HG03066 (cell line): Measurements from ENCODE around the gene CUTA.
"Not testable (repeated sequence)": the region's sequence is repeated elsewhere in the genome, so short reads cannot be mapped to it uniquely, and the experiment has no call there.

Experiments
- ATAC-seq: cut with Tn5 transposase; IDR thresholded peaks from one replicate; pipeline ENCODE4 v1.9.1; 2021; ENCODE audit warnings: low read depth; ENCODE audit not compliant: unreplicated experiment

Gene CUTA

GRCh38 chr6:33373960-33374910, 43.7 kb downstream of the CUTA start:
- ATAC-seq, result no peak

GRCh38 chr6:33372526-33373123, 45.3 kb downstream of the CUTA start:
- ATAC-seq, result no peak

- not testable (repeated sequence) for ATAC-seq
Measured at GRCh38 chr6:33371901-33372300, 46.0 kb downstream of the CUTA start.

GRCh38 chr6:33367715-33368025, 50.2 kb downstream of the CUTA start:
- not testable (repeated sequence) for ATAC-seq

GRCh38 chr6:33367009-33367714, 50.7 kb downstream of the CUTA start:
- no peak for ATAC-seq
